Measurements from ENCODE around the gene SDHAF2.

DNA sequence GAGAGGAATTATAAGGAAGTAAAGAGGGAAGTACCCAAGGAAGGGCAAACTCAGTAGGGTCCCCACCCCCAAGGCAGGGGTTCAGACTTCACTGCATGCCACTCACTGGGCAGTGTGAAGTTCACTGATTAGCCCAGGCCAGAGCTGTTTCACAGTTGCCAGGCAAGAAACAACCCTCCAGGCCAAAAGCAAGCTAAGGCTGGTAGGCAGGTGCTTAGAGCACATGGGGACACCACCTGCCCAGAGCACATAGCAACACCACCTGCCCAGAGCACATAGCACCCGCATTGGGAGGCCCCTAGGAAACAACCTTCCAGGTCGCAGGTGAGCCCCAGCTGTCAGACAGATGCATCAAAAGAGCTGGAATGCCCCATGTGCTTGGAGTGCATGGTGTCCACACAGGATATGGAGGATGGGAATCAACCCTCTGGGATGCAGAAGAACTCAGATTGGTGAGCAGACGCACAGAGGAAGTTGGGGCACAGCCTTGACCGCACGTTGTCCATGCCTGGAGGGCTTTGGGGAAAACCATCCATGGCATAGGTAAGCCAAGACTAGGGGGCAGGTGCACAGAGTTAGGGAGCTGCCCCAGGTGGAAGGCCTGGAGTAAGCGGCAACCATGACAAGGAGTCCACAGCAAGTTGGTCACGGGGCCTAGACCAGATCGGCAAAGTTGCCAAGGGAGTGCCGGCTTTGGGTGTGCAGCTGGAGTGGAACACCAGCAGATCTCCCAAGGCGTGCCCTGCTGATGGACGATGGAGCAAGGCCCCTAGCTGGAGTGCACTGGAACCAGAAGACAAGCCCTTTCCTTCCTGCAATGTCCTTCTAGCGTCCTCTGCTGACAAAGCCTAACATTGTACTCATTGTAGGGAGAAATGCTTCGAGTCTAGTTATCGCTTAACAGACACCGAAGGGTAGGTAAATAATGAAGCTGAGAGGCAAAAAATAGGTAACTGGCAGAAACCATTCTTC, 45.4 kb upstream of the SDHAF2 start:
- TF ChIP-seq, protein P1, sequence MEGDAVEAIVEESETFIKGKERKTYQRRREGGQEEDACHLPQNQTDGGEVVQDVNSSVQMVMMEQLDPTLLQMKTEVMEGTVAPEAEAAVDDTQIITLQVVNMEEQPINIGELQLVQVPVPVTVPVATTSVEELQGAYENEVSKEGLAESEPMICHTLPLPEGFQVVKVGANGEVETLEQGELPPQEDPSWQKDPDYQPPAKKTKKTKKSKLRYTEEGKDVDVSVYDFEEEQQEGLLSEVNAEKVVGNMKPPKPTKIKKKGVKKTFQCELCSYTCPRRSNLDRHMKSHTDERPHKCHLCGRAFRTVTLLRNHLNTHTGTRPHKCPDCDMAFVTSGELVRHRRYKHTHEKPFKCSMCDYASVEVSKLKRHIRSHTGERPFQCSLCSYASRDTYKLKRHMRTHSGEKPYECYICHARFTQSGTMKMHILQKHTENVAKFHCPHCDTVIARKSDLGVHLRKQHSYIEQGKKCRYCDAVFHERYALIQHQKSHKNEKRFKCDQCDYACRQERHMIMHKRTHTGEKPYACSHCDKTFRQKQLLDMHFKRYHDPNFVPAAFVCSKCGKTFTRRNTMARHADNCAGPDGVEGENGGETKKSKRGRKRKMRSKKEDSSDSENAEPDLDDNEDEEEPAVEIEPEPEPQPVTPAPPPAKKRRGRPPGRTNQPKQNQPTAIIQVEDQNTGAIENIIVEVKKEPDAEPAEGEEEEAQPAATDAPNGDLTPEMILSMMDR (IDR thresholded peaks at IDR 0.05): no peak
- no peak for TF ChIP-seq POLR2A (IDR thresholded peaks at IDR 0.05)

Data from heart left ventricle (tissue), 13 donors.